Ishikawa (cell line): ENCODE results near the gene RPS21.

Source experiments
- EP300 ChIP-seq: IDR thresholded peaks from 2 replicates; pipeline ENCODE4 v1.6.1; 2012; ENCODE audit warnings: borderline replicate concordance
- NFIC ChIP-seq: IDR thresholded peaks from 2 replicates; pipeline ENCODE4 v1.6.1; 2012
- RAD21 ChIP-seq: IDR thresholded peaks from 2 replicates; pipeline ENCODE4 v1.6.1; 2012; ENCODE audit warnings: low read depth
- TCF12 ChIP-seq: IDR thresholded peaks from 2 replicates; pipeline ENCODE4 v1.6.1; 2012; ENCODE audit warnings: low read depth
- TEAD4 ChIP-seq: IDR thresholded peaks from 2 replicates; pipeline ENCODE4 v1.6.1; 2012
- TF ChIP-seq, protein P1 (sequence below): IDR thresholded peaks from 2 replicates; pipeline ENCODE4 v1.6.1; 2012

DNA sequence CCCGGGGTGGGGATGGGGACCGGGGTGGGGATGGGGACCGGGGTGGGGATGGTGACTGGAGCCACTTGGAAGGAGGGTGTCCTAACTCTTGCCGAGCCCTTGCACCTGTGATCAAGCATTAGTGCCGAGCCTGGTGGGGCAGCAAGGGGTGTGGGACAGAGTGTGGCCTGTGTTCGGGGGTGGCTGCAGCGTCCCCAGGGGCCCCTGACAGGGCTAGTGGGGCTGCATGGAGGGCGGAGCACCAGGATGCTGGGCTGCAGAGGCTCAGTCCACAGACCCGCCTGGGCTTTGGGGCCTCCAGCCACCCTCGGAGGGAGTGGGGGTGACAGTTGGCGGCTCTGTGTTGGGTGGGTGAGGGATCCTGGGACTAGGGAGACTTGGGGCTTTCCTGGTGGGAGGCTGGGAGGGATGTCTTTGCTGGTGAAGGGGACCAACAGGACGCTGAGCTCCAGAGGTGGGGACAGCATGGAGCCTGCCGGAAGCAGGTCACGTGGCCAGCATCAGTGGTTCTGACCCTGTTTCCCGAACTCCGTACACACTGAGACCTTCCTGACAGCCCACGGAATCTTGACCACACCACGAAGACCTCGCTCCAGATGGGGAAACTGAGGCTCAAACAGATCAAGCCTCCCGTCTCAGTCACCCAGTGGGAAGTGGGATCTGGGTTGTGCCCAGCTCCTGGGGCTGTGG, 35.9 kb downstream of the RPS21 start:
- no peak for TF ChIP-seq EP300
- TF ChIP-seq NFIC = no peak
- TF ChIP-seq TCF12 = no peak
- TF ChIP-seq, protein P1, sequence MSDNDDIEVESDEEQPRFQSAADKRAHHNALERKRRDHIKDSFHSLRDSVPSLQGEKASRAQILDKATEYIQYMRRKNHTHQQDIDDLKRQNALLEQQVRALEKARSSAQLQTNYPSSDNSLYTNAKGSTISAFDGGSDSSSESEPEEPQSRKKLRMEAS = no peak
- TF ChIP-seq RAD21 = no peak
- TF ChIP-seq TEAD4 = no peak
